Upper lobe of left lung (tissue), 6 donors: ENCODE data around the gene USP31. TPM values are rescaled to one million over a fixed set of nuclear protein-coding genes. Genes with fewer than 3 reads are reported as not detected.
A peak's percentile ranks its signal among the peaks of the same experiment; 100 is the strongest.
"Not testable (repeated sequence)": the region's sequence is repeated elsewhere in the genome, so short reads cannot be mapped to it uniquely, and the experiment has no call there.

Source experiments
- ATAC-seq, 2 donors: fragments of 200-7000 bp; cut with Tn5 transposase; one replicate each; pipeline ENCODE4 v1.9.1; 2022; ENCODE audit warnings: mild to moderate bottlenecking in 2 of 2, moderate library complexity in 2 of 2; ENCODE audit not compliant: low FRiP score in 2 of 2
- DNase-seq, 2 donors: peaks; one replicate each; pipeline ENCODE4 v3.0.0-alpha.2; 2019 to 2020
- H3K27ac ChIP-seq, 4 donors: fragments of 200-600 bp; sonication (generic); one replicate each; pipeline ENCODE4 v1.5.1; 2016 to 2019
- H3K27me3 ChIP-seq, 4 donors: fragments of 200-600 bp; sonication (generic); one replicate each; pipeline ENCODE4 v1.5.1; 2017 to 2019
- H3K36me3 ChIP-seq, 4 donors: fragments of 200-600 bp; sonication (generic); one replicate each; pipeline ENCODE4 v1.5.1; 2016 to 2019
- H3K4me1 ChIP-seq, 4 donors: fragments of 200-600 bp; sonication (generic); one replicate each; pipeline ENCODE4 v1.5.1; 2018 to 2019
- H3K4me3 ChIP-seq, 4 donors: fragments of 200-600 bp; sonication (generic); one replicate each; pipeline ENCODE4 v1.5.1; 2017 to 2019; ENCODE audit warnings: mild to moderate bottlenecking in 2 of 4, moderate library complexity in 1 of 4
- H3K9me3 ChIP-seq, 4 donors: fragments of 200-600 bp; sonication (generic); one replicate each; pipeline ENCODE4 v1.5.1; 2018 to 2019
- EP300 ChIP-seq, 4 donors: sonication (generic); formaldehyde crosslinking; IDR thresholded peaks; one replicate each; pipeline ENCODE4 v1.5.1; 2017; ENCODE audit warnings: antibody characterized with exemption in 4 of 4, control low read depth in 2 of 4
- POLR2A ChIP-seq, 4 donors: fragments of 450-650 bp; IDR thresholded peaks; one replicate each; pipeline ENCODE4 v1.5.1; 2016 to 2017; ENCODE audit warnings: antibody characterized with exemption in 4 of 4, mild to moderate bottlenecking in 2 of 4
- POLR2AphosphoS5 ChIP-seq, 2 donors: sonication (generic); formaldehyde crosslinking; IDR thresholded peaks; one replicate each; pipeline ENCODE4 v1.5.1; 2017; ENCODE audit warnings: antibody characterized with exemption in 2 of 2
- WGBS, 2 donors: methylation state at CpG; one replicate each; pipeline ENCODE4 v1.1.5; 2017 to 2018; 5-methylcytosine and 5-hydroxymethylcytosine counted together
- total RNA-seq, 6 donors: library from RNA; depleted of rRNA in 4 of 6; stranded (reverse); fragments of >200 nt in 4 of 6; gene quantifications; one replicate each; pipeline versions ENCODE4 v1.1.0 to v1.2.1, GENCODE V29; 2016 to 2021
- TF ChIP-seq, protein P1 (sequence below), 6 experiments: fragments of 450-650 bp in 4 of 6; fragments of 200-600 bp in 2 of 6; sonication (generic) in 2 of 6; IDR thresholded peaks; one replicate each; pipeline ENCODE4 v1.5.1; 2016 to 2019; ENCODE audit warnings: antibody characterized with exemption in 6 of 6
- donor health status: DM: no; HTN: no; CAD: no; lungs with moderate emphysema.
- donor health status: DM: no; HTN: yes; CAD: no; lungs with severe emphysema.

Gene USP31
- total RNA-seq, 6 donors from 2014 or later, result 8.8 to 20.2 (median 15.0) TPM

DNA sequence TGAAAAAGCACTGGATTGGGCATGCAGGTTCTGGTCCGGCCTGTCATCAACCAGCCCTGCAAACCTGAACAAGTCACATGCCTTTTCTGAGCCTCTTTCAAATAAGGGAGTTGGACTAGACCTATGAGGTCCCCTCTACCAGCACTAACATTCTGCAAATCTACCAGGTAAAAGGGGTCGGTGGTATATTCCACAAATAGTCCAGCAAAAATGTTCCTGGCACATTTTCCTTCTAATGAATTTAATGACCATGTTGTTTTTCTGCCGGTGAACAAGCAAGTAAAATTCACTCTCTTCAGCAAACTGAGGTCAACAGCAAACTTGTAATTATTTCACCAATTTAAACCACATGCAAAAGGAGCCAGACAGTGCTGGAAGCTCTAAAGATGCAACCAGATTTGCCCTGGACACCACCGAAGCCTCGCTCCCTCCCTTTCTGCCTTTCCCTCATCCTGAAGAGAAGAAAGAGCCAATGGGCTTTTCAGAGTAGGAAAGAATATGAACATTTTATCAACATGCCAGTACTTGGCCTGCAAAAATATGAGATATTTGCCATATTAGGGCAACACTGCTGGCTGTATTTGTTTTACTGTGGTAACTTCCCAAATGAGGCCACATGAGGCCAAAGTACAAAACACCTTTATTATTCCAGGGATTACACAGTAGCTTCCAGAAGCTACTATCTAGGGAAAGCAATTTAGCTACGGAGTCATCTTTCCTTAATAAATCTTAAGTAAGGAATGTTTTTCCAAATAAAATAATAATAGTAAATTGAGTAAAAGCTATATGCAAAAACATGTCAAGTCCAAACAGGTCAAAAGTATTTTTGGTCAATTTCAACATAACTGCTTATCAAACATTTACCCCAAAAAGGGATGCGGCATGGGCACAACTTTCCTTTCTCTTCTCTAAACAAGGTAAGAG lies 45.0 kb downstream of the USP31 start:
- WGBS, 2 donors, result 93 to 95% methylated on average over 7 of the region's 7 CpGs
- TF ChIP-seq EP300 (IDR thresholded peaks at IDR 0.05), result no peak
- no peak for TF ChIP-seq POLR2A (IDR thresholded peaks at IDR 0.05)
- TF ChIP-seq POLR2AphosphoS5 (IDR thresholded peaks at IDR 0.05), result no peak
- TF ChIP-seq, protein P1, sequence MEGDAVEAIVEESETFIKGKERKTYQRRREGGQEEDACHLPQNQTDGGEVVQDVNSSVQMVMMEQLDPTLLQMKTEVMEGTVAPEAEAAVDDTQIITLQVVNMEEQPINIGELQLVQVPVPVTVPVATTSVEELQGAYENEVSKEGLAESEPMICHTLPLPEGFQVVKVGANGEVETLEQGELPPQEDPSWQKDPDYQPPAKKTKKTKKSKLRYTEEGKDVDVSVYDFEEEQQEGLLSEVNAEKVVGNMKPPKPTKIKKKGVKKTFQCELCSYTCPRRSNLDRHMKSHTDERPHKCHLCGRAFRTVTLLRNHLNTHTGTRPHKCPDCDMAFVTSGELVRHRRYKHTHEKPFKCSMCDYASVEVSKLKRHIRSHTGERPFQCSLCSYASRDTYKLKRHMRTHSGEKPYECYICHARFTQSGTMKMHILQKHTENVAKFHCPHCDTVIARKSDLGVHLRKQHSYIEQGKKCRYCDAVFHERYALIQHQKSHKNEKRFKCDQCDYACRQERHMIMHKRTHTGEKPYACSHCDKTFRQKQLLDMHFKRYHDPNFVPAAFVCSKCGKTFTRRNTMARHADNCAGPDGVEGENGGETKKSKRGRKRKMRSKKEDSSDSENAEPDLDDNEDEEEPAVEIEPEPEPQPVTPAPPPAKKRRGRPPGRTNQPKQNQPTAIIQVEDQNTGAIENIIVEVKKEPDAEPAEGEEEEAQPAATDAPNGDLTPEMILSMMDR (IDR thresholded peaks at IDR 0.05), result no peak
- no peak for ATAC-seq

DNA sequence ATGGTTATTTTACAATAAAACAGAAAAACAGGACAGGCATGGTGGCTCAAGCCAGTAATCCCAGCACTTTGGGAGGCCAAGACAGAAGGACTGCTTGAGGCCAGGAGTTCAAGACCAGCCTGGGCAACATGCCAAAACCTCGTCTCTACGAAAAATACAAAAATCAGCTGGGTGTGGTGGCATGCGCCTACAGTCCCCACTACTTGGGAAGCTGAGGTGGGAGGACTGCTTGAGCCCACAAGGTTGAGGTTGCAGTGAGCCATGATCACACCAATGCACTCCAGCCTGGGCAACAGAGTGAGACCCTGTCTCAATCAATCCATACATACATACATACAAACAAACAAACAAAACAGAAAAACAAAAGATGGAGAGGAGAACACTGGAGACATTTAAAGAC lies 45.6 kb downstream of the USP31 start:
- Histone ChIP-seq H3K27ac (no peak overlapping the region), H3K4me1 (no peaks in the 10 kb centered on the region), H3K27me3 (no peaks in the 10 kb centered on the region), H3K36me3 (peaks cover 0 to 54% (median 2%) of the 10 kb centered on the region in 4 donors), H3K9me3 (no peaks in the 10 kb centered on the region), H3K4me3 (no peak overlapping the region)
- TF ChIP-seq POLR2A (IDR thresholded peaks at IDR 0.05) (no peak), POLR2AphosphoS5 (IDR thresholded peaks at IDR 0.05) (no peak), EP300 (IDR thresholded peaks at IDR 0.05) (no peak)
- TF ChIP-seq, protein P1 (IDR thresholded peaks at IDR 0.05), result no peak
- DNase-seq (no peak), ATAC-seq (no peak)
- WGBS, 2 donors, result 74 to 75% methylated on average over 3 of the region's 3 CpGs

More for the DNA sequence above, 45.0 kb downstream of the USP31 start:
- no peaks in the 10 kb centered on the region for H3K27me3 ChIP-seq
- H3K9me3 ChIP-seq, result no peaks in the 10 kb centered on the region
- H3K36me3 ChIP-seq, result peaks cover 0 to 54% (median 2%) of the 10 kb centered on the region in 4 donors
- no peak for DNase-seq
- no peak overlapping the region for H3K4me3 ChIP-seq
- H3K4me1 ChIP-seq, result no peaks in the 10 kb centered on the region
- no peak overlapping the region for H3K27ac ChIP-seq

DNA sequence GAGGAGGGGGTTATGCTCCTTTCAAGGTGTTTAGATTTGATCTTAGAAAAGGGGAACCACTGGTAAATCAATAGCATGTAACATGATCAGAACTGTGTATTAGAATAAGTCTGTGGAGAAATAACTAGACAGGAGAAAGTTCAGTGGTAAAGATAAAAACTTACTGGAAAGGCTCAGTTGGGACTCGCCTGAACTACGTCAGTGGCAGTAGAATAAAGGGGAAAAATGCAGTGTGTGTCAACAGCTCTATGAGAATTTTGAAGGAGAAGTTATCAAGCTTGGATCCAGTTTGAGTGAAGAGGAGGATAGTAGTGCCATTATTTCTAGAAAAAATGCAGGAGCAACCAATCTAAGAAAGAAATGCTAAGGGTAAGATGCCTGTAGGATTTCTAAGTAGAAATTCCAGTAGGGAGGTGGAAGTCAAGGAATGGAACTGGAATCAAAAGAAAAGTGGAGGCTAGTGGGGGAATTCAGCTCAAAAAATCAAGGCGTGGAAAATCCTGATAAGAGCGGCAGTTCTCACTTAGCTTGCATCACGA lies 48.2 kb downstream of the USP31 start:
- WGBS, 2 donors, result 88 to 97% methylated on average over 5 of the region's 5 CpGs
- no peaks in the 10 kb centered on the region for H3K27me3 ChIP-seq
- DNase-seq (no peak), ATAC-seq (no peak)
- H3K36me3 ChIP-seq, result peaks cover 0 to 39% (median 2%) of the 10 kb centered on the region in 4 donors
- no peak overlapping the region for H3K4me3 ChIP-seq
- H3K9me3 ChIP-seq, result no peaks in the 10 kb centered on the region
- H3K4me1 ChIP-seq, result no peaks in the 10 kb centered on the region
- H3K27ac ChIP-seq, result no peak overlapping the region
- TF ChIP-seq, protein P1 (IDR thresholded peaks at IDR 0.05), result no peak
- TF ChIP-seq EP300 (IDR thresholded peaks at IDR 0.05), result no peak
- no peak for TF ChIP-seq POLR2AphosphoS5 (IDR thresholded peaks at IDR 0.05)
- TF ChIP-seq POLR2A (IDR thresholded peaks at IDR 0.05), result no peak

DNA sequence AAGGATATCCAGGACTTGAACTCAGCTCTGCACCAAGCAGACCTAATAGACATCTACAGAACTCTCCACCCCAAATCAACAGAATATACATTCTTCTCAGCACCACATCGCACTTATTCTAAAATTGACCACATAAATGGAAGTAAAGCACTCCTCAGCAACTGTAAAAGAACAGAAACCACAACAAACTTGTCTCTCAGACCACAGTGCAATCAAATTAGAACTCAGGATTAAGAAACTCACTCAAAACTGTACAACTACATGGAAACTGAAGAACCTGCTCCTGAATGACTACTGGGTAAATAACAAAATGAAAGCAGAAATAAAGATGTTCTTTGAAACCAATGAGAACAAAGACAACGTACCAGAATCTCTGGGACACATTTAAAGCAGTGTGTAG lies 52.8 kb downstream of the USP31 start:
- not testable (repeated sequence) for H3K4me3 ChIP-seq, H3K27me3 ChIP-seq, H3K27ac ChIP-seq, ATAC-seq, H3K4me1 ChIP-seq, DNase-seq, H3K9me3 ChIP-seq
- 65 to 66% methylated on average over 2 of the region's 2 CpGs for WGBS, 2 donors
- peaks cover 0 to 35% (median 6%) of the 10 kb centered on the region in 4 donors for H3K36me3 ChIP-seq

DNA sequence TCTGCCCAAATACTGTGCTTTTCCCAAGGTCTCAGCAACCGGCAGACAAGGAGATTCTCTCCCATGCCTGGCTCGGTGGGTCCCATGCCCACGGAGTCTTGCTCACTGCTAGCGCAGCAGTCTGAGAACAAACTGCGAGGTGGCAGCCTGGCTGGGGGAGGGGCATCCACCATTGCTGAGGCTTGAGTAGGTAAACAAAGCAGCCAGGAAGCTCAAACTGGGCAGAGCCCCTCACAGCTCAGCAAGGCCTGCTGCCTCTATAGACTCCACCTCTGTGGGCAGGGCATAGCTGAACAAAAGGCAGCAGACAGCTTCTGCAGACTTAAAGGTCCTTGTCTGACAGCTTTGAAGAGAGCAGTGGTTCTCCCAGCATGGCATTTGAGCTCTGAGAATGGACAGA lies 55.1 kb downstream of the USP31 start:
- peaks cover 0 to 35% (median 11%) of the 10 kb centered on the region in 4 donors for H3K36me3 ChIP-seq
- H3K27me3 ChIP-seq, ATAC-seq, H3K4me3 ChIP-seq, H3K4me1 ChIP-seq, H3K27ac ChIP-seq, H3K9me3 ChIP-seq: not testable (repeated sequence)
- DNase-seq, result peak in 1 of 2 donors; percentile 14
- 87 to 100% methylated on average over 1 to 5 of the region's 5 CpGs for WGBS, 2 donors
